Naive thymus-derived CD4-positive, alpha-beta T cell (primary cell): ENCODE data around the gene SCMH1. TPM values are rescaled to one million over a fixed set of nuclear protein-coding genes. Genes with fewer than 3 reads are reported as not detected.

ENCODE experiments used
- ATAC-seq: fragments of 150-1000 bp; cut with Tn5 transposase; 2 replicates; pipeline ENCODE4 v1.10.0; 2021; ENCODE audit warnings: mild to moderate bottlenecking, moderate library complexity
- CTCF ChIA-PET: fragments of 350-600 bp; sonication (Branson Sonifier 250); formaldehyde crosslinking; loops from one replicate; lab custom pipeline; 2021; ENCODE audit warnings: antibody characterized with exemption; lab: Charles Lee
- POLR2A ChIA-PET: fragments of 350-600 bp; sonication (Branson Sonifier 250); formaldehyde crosslinking; loops from one replicate; lab custom pipeline; 2021; ENCODE audit warnings: antibody characterized with exemption, inconsistent platforms; lab: Charles Lee
- DNase-seq, 9 donors: peaks; one replicate each; pipeline versions ENCODE4 v3.0.0 to v3.0.0-alpha.2; 2020 to 2022; ENCODE audit warnings: mixed read lengths in 1 of 9
- H3K27ac ChIP-seq: one replicate; pipeline ENCODE4 v1.7.0; 2013; ENCODE audit warnings: mild to moderate bottlenecking, low read depth, low read length, moderate library complexity
- H3K27me3 ChIP-seq, 2 donors: one replicate each; pipeline ENCODE4 v1.7.0; 2013; ENCODE audit warnings: low read length in 2 of 2, mild to moderate bottlenecking in 2 of 2, moderate library complexity in 2 of 2; ENCODE audit not compliant: control insufficient read depth in 2 of 2, insufficient read depth in 2 of 2
- H3K36me3 ChIP-seq, 3 experiments: 1 replicate in 2 of 3; 2 replicates in 1 of 3; pipeline ENCODE4 v1.7.0; 2013; ENCODE audit warnings: low read length in 3 of 3, mild to moderate bottlenecking in 3 of 3, moderate library complexity in 1 of 3; ENCODE audit not compliant: insufficient read depth in 3 of 3, control insufficient read depth in 2 of 3
- H3K4me1 ChIP-seq, 2 donors: one replicate each; pipeline ENCODE4 v1.7.0; 2013; ENCODE audit warnings: low read length in 2 of 2, mild to moderate bottlenecking in 2 of 2, moderate library complexity in 1 of 2; ENCODE audit not compliant: control insufficient read depth in 2 of 2, insufficient read depth in 2 of 2
- H3K4me3 ChIP-seq: 2 replicates; pipeline ENCODE4 v1.7.0; 2013; ENCODE audit warnings: mild to moderate bottlenecking, low read length
- H3K9me3 ChIP-seq, 3 experiments: 1 replicate in 2 of 3; 2 replicates in 1 of 3; pipeline ENCODE4 v1.7.0; 2013; ENCODE audit warnings: low read length in 3 of 3; ENCODE audit not compliant: control insufficient read depth in 2 of 3
- H3K27ac Mint-ChIP-seq, 9 donors: one replicate each; pipeline ENCODE4 v1.8.0; 2020 to 2022; ENCODE audit warnings: mixed read lengths in 9 of 9, mild to moderate bottlenecking in 8 of 9, moderate library complexity in 5 of 9, inconsistent platforms in 2 of 9
- H3K27me3 Mint-ChIP-seq, 5 donors: one replicate each; pipeline ENCODE4 v1.8.0; 2021 to 2022; ENCODE audit warnings: mixed read lengths in 5 of 5, mild to moderate bottlenecking in 1 of 5
- H3K36me3 Mint-ChIP-seq, 5 donors: one replicate each; pipeline ENCODE4 v1.8.0; 2020 to 2022; ENCODE audit warnings: mixed read lengths in 5 of 5, mild to moderate bottlenecking in 3 of 5, inconsistent platforms in 1 of 5
- H3K4me1 Mint-ChIP-seq, 7 donors: one replicate each; pipeline ENCODE4 v1.8.0; 2020 to 2022; ENCODE audit warnings: mixed read lengths in 7 of 7, mild to moderate bottlenecking in 3 of 7, inconsistent platforms in 1 of 7
- H3K4me3 Mint-ChIP-seq, 10 donors: one replicate each; pipeline ENCODE4 v1.8.0; 2020 to 2022; ENCODE audit warnings: mild to moderate bottlenecking in 10 of 10, mixed read lengths in 10 of 10, moderate library complexity in 6 of 10, inconsistent platforms in 2 of 10
- H3K9me3 Mint-ChIP-seq, 11 donors: one replicate each; pipeline ENCODE4 v1.8.0; 2020 to 2022; ENCODE audit warnings: mixed read lengths in 11 of 11, mild to moderate bottlenecking in 4 of 11, inconsistent platforms in 1 of 11, moderate library complexity in 1 of 11
- intact Hi-C, 2 donors: fragments of 100-400 bp; cut with micrococcal nuclease; formaldehyde crosslinking; loops; one replicate each; pipeline ENCODE4 v1.15.1; 2023
- polyA plus RNA-seq, 2 donors: library from polyadenylated mRNA; unstranded; fragments of 300-500 nt; fragmentation: Illumina TruSeq; gene quantifications; one replicate each; pipeline ENCODE4 v1.2.3, GENCODE V29; 2021
- total RNA-seq, 6 experiments: library from RNA in 5 of 6; stranded (reverse) in 5 of 6; gene quantifications; 1 replicate in 5 of 6; 2 replicates in 1 of 6; pipeline ENCODE4 v1.2.3 and lab custom pipeline; 2021 to 2026

SCMH1 gene
- total and polyA plus RNA-seq, 7 experiments from 2014 or later: 3.6 to 18.6 (median 16.8) TPM

- H3K36me3 ChIP-seq: peaks cover 0 to 51% (median 0%) of the 10 kb centered on the region in 3 experiments
- POLR2A ChIA-PET: no interaction called here
- DNase-seq (no peak), ATAC-seq (no peak)
- no peaks in the 10 kb centered on the region for H3K9me3 Mint-ChIP-seq
- H3K27ac ChIP-seq: no peak overlapping the region
- no peaks in the 10 kb centered on the region for H3K9me3 ChIP-seq
- H3K4me1 Mint-ChIP-seq: peaks cover 0 to 11% (median 0%) of the 10 kb centered on the region in 7 donors
- no peak overlapping the region for H3K4me3 Mint-ChIP-seq
- H3K4me1 ChIP-seq: no peaks in the 10 kb centered on the region
- H3K36me3 Mint-ChIP-seq: peaks cover 11 to 60% (median 21%) of the 10 kb centered on the region in 5 donors
- CTCF ChIA-PET: no interaction called here
- peak overlapping the region in 1 of 9 donors; percentile 11 for H3K27ac Mint-ChIP-seq
- H3K27me3 ChIP-seq: no peaks in the 10 kb centered on the region
- H3K4me3 ChIP-seq: no peak overlapping the region
- intact Hi-C loops: no loop called here
- H3K27me3 Mint-ChIP-seq: no peaks in the 10 kb centered on the region
Observed at GRCh38 chr1:41045740-41046139, 196.4 kb downstream of the SCMH1 start.

GRCh38 chr1:41044187-41044586 is 197.9 kb downstream of the SCMH1 start:
- Histone ChIP-seq H3K4me3 (no peak overlapping the region), H3K9me3 (no peaks in the 10 kb centered on the region), H3K4me1 (no peaks in the 10 kb centered on the region), H3K27me3 (no peaks in the 10 kb centered on the region), H3K27ac (no peak overlapping the region), H3K36me3 (peaks cover 0 to 57% (median 0%) of the 10 kb centered on the region in 3 experiments)
- H3K27me3 Mint-ChIP-seq: no peaks in the 10 kb centered on the region
- POLR2A ChIA-PET: no interaction called here
- intact Hi-C loops: no loop called here
- H3K36me3 Mint-ChIP-seq: peaks cover 16 to 61% (median 22%) of the 10 kb centered on the region in 5 donors
- DNase-seq: no peak
- peaks cover 0 to 11% (median 0%) of the 10 kb centered on the region in 7 donors for H3K4me1 Mint-ChIP-seq
- no peak for ATAC-seq
- no peak overlapping the region for H3K4me3 Mint-ChIP-seq
- peak overlapping the region in 3 of 9 donors; percentile 2 to 27 (median 9) for H3K27ac Mint-ChIP-seq
- CTCF ChIA-PET: no interaction called here
- no peaks in the 10 kb centered on the region for H3K9me3 Mint-ChIP-seq

GRCh38 chr1:41041614-41042270 is 200.4 kb downstream of the SCMH1 start:
- Histone ChIP-seq H3K27me3 (no peaks in the 10 kb centered on the region), H3K27ac (no peak overlapping the region), H3K36me3 (peaks cover 0 to 53% (median 0%) of the 10 kb centered on the region in 3 experiments), H3K4me1 (no peaks in the 10 kb centered on the region), H3K9me3 (no peaks in the 10 kb centered on the region), H3K4me3 (no peak overlapping the region)
- ChIA-PET CTCF (no interaction called here), POLR2A (no interaction called here)
- ATAC-seq (no peak), DNase-seq (no peak)
- Mint-ChIP-seq H3K4me3 (no peak overlapping the region), H3K27ac (no peak overlapping the region), H3K36me3 (peaks cover 10 to 45% (median 14%) of the 10 kb centered on the region in 5 donors), H3K27me3 (no peaks in the 10 kb centered on the region), H3K4me1 (peaks cover 0 to 11% (median 0%) of the 10 kb centered on the region in 7 donors), H3K9me3 (no peaks in the 10 kb centered on the region)
- intact Hi-C loops: no loop called here

GRCh38 chr1:41038110-41038509 is 204.0 kb downstream of the SCMH1 start:
- H3K27me3 Mint-ChIP-seq: no peaks in the 10 kb centered on the region
- H3K4me1 Mint-ChIP-seq: peaks cover 0 to 4% (median 0%) of the 10 kb centered on the region in 7 donors
- intact Hi-C loops: no loop called here
- H3K27ac Mint-ChIP-seq: no peak overlapping the region
- ChIA-PET CTCF (interaction anchor here (1.1 kb wide), 1 partner anchor 11 kb away, joined by 3 read pairs; no protein-coding TSS in a partner anchor), POLR2A (no interaction called here)
- H3K27ac ChIP-seq: no peak overlapping the region
- peaks cover 9 to 29% (median 13%) of the 10 kb centered on the region in 5 donors for H3K36me3 Mint-ChIP-seq
- peaks cover 0 to 58% (median 0%) of the 10 kb centered on the region in 3 experiments for H3K36me3 ChIP-seq
- no peak for DNase-seq
- no peak for ATAC-seq
- H3K4me3 Mint-ChIP-seq: no peak overlapping the region
- H3K4me1 ChIP-seq: no peaks in the 10 kb centered on the region
- H3K27me3 ChIP-seq: no peaks in the 10 kb centered on the region
- no peaks in the 10 kb centered on the region for H3K9me3 ChIP-seq
- no peaks in the 10 kb centered on the region for H3K9me3 Mint-ChIP-seq
- no peak overlapping the region for H3K4me3 ChIP-seq

GRCh38 chr1:41037116-41037903 is 204.8 kb downstream of the SCMH1 start:
- Mint-ChIP-seq H3K4me1 (peaks cover 0 to 4% (median 0%) of the 10 kb centered on the region in 7 donors), H3K27ac (no peak overlapping the region), H3K4me3 (no peak overlapping the region), H3K27me3 (no peaks in the 10 kb centered on the region), H3K9me3 (peaks cover 0 to under 1% (median 0%) of the 10 kb centered on the region in 11 donors), H3K36me3 (peaks cover 8 to 31% (median 14%) of the 10 kb centered on the region in 5 donors)
- DNase-seq (no peak), ATAC-seq (no peak)
- POLR2A ChIA-PET: no interaction called here
- H3K27me3 ChIP-seq: no peaks in the 10 kb centered on the region
- CTCF ChIA-PET: interaction anchor here (0.5 kb wide), 1 partner anchor 380 kb away, joined by 3 read pairs; no protein-coding TSS in a partner anchor
- no peaks in the 10 kb centered on the region for H3K9me3 ChIP-seq
- H3K27ac ChIP-seq: no peak overlapping the region
- intact Hi-C loops: no loop called here
- no peaks in the 10 kb centered on the region for H3K4me1 ChIP-seq
- no peak overlapping the region for H3K4me3 ChIP-seq
- peaks cover 0 to 63% (median 0%) of the 10 kb centered on the region in 3 experiments for H3K36me3 ChIP-seq

GRCh38 chr1:41033272-41033671 is 208.8 kb downstream of the SCMH1 start:
- Histone ChIP-seq H3K27me3 (no peaks in the 10 kb centered on the region), H3K9me3 (no peaks in the 10 kb centered on the region), H3K4me3 (no peak overlapping the region), H3K27ac (no peak overlapping the region), H3K4me1 (no peaks in the 10 kb centered on the region), H3K36me3 (peaks cover 0 to 68% (median 0%) of the 10 kb centered on the region in 3 experiments)
- ChIA-PET POLR2A (interaction anchor here (0.6 kb wide), 1 partner anchor 23 kb away, joined by 9 read pairs; no protein-coding TSS in a partner anchor), CTCF (no interaction called here)
- peaks cover 0 to 2% (median 0%) of the 10 kb centered on the region in 7 donors for H3K4me1 Mint-ChIP-seq
- no peak for ATAC-seq
- H3K27ac Mint-ChIP-seq: no peak overlapping the region
- no peaks in the 10 kb centered on the region for H3K27me3 Mint-ChIP-seq
- peaks cover 0 to 2% (median 0%) of the 10 kb centered on the region in 11 donors for H3K9me3 Mint-ChIP-seq
- H3K4me3 Mint-ChIP-seq: no peak overlapping the region
- H3K36me3 Mint-ChIP-seq: peaks cover 10 to 36% (median 17%) of the 10 kb centered on the region in 5 donors
- intact Hi-C loops: no loop called here
- no peak for DNase-seq
